Measurements from ENCODE around the gene ERC1. TPM values are rescaled to one million over a fixed set of nuclear protein-coding genes. Genes with fewer than 3 reads are reported as not detected.

The ERC1 gene
- polyA plus RNA-seq, 2 of the 4 experiments (the other 2 are of a cell fraction): 14.2 to 20.9 TPM

DNA sequence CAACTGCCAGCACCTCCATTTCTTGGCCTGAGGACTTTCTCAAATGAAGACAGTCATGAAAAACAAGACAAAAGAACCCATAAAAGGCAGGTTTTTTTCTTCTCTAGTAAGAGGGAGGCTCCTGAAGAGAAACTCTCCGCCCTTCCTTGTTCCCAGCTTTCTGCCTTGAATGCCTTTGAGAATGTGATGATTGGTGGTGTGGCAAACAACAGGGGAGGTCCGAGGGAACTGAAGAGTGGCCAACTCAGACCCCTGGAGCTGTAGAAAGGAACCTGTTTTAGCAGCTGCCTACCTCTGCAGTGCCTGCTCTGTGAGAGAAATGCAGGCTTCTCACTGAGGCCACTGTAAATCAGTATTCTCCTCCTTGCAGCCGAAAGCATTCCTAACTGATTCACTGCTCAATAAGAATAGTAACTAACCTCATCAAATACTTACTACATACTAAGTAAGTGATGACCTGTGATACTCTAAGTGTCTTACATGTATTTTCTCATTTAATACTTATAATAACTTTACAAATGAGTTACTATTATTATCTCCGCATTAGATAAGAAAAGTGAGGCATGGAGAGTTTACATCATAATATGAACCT, 16.7 kb upstream of the ERC1 start:
- H3K4me1 ChIP-seq: no peaks in the 10 kb centered on the region
- no peak overlapping the region for H3K4me2 ChIP-seq
- no peaks in the 10 kb centered on the region for H3K9me3 ChIP-seq
- ChIA-PET POLR2A (no interaction called here), CTCF (interaction anchor here (1.0 kb wide), 1 partner anchor 14 kb away, joined by 3 read pairs; no protein-coding TSS in a partner anchor)
- DNase-seq (ENCODE audit: low read depth in 1 of 2, low spot score in 1 of 2): no peak
- no peak overlapping the region for H3K4me3 ChIP-seq
- no peak overlapping the region for H3K27ac ChIP-seq
- no peak for FAIRE-seq
- ATAC-seq: no peak
- WGBS (ENCODE audit: missing lambda C conversion rate): 71% methylated on average over 4 of the region's 4 CpGs
- TF ChIP-seq PHF8 (IDR thresholded peaks at IDR 0.05; ENCODE audit: borderline replicate concordance, low read depth): no peak
- TF ChIP-seq POLR2AphosphoS2 (conservative IDR thresholded peaks at IDR 0.05; ENCODE audit: low read length): no peak
- no peak for TF ChIP-seq CBX8 (IDR thresholded peaks at IDR 0.05)
- TF ChIP-seq REST (IDR thresholded peaks at IDR 0.05): no peak
- no peak for TF ChIP-seq NPAS2 (CRISPR knock-in tag; IDR thresholded peaks at IDR 0.05; ENCODE audit: borderline replicate concordance)
- TF ChIP-seq CBX2 (IDR thresholded peaks at IDR 0.05; ENCODE audit: borderline replicate concordance, low read depth): no peak
- TF ChIP-seq SMC3 (IDR thresholded peaks at IDR 0.05): no peak
- no peak for TF ChIP-seq CEBPB (IDR thresholded peaks at IDR 0.05)
- no peak for TF ChIP-seq ESRRA (IDR thresholded peaks at IDR 0.05; ENCODE audit: borderline replicate concordance, low read length)
- TF ChIP-seq CHD2 (IDR thresholded peaks at IDR 0.05; ENCODE audit: low read length, partially characterized antibody): no peak

DNA sequence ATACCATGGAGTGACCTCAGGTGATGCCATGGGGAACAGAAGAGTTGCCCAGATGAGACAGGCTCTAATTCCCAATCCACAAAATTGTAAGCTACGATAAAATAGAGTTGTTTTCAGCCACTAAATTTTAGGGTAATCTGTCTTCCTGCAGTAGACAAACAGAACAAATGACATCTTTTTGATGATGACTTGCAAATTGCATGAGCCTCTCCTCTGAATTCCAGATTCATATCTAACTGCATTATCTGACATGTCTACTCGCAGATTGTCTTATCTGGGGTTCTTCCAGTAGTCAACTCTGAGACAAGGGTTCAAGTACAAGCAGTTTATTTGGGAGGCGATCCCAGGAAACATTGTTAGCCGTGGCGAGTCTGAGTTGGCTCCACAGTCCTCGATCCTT, 14.4 kb upstream of the ERC1 start:
- Histone ChIP-seq H3K9me3 (no peaks in the 10 kb centered on the region), H3K4me3 (no peak overlapping the region), H3K27ac (no peak overlapping the region), H3K4me2 (no peak overlapping the region), H3K4me1 (no peaks in the 10 kb centered on the region)
- FAIRE-seq (no peak), ATAC-seq (no peak), DNase-seq (ENCODE audit: low read depth in 1 of 2, low spot score in 1 of 2) (no peak)
- WGBS (ENCODE audit: missing lambda C conversion rate): 77% methylated on average over 6 of the region's 6 CpGs
- ChIA-PET POLR2A (no interaction called here), CTCF (no interaction called here)
- TF ChIP-seq NFE2L2 (conservative IDR thresholded peaks at IDR 0.05; ENCODE audit: low read length): peak; percentile 78
- no peak for TF ChIP-seq GATA3 (IDR thresholded peaks at IDR 0.05; ENCODE audit: borderline replicate concordance)
- no peak for TF ChIP-seq ZSCAN20 (CRISPR knock-in tag; IDR thresholded peaks at IDR 0.05)
- TF ChIP-seq ZNF302 (CRISPR knock-in tag; IDR thresholded peaks at IDR 0.05): no peak
- TF ChIP-seq HOXA7 (CRISPR knock-in tag; IDR thresholded peaks at IDR 0.05): no peak

DNA sequence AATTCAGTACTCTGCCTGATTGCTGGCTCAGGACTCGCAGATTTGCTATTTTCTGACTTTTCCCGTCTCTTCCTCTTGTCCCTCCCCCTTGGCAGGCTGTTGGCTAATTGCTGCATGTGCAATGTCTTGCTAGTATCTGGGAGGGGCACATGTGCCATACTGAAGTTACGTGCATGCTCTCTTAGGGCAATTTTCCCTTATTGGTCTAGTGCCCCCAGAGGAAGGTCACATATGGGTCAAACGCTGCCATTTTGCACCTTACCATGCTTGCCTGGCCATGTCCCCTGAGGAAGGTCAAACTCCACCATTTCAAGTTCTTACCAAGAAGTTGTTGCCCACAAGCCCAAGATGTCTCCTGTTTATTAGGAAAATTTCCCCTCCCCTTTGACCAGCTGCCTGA, 13.9 kb upstream of the ERC1 start:
- ChIA-PET POLR2A (no interaction called here), CTCF (interaction anchor here (0.6 kb wide), 1 partner anchor 470 kb away, joined by 5 read pairs; no protein-coding TSS in a partner anchor)
- H3K27ac ChIP-seq: no peak overlapping the region

GRCh38 chr12:979349-979748, 11.7 kb upstream of the ERC1 start:
- WGBS (ENCODE audit: missing lambda C conversion rate): 90% methylated on average over 5 of the region's 5 CpGs
- H3K4me1 ChIP-seq: no peaks in the 10 kb centered on the region
- ATAC-seq: no peak
- no peak overlapping the region for H3K27ac ChIP-seq
- H3K9me3 ChIP-seq: no peaks in the 10 kb centered on the region
- ChIA-PET POLR2A (no interaction called here), CTCF (interaction anchor here (1.3 kb wide), 1 partner anchor 114 kb away, joined by 3 read pairs; no protein-coding TSS in a partner anchor)
- no peak overlapping the region for H3K4me2 ChIP-seq
- TF ChIP-seq E2F6 (IDR thresholded peaks at IDR 0.05; ENCODE audit: borderline replicate concordance, low read depth): no peak
- no peak for TF ChIP-seq CHD4 (IDR thresholded peaks at IDR 0.05; ENCODE audit: borderline replicate concordance)
- no peak for TF ChIP-seq SMC3 (IDR thresholded peaks at IDR 0.05)
- TF ChIP-seq BHLHE40 (IDR thresholded peaks at IDR 0.05; ENCODE audit: low read depth, low read length): no peak
- no peak for TF ChIP-seq HES2 (IDR thresholded peaks at IDR 0.05)
- TF ChIP-seq, protein P1, sequence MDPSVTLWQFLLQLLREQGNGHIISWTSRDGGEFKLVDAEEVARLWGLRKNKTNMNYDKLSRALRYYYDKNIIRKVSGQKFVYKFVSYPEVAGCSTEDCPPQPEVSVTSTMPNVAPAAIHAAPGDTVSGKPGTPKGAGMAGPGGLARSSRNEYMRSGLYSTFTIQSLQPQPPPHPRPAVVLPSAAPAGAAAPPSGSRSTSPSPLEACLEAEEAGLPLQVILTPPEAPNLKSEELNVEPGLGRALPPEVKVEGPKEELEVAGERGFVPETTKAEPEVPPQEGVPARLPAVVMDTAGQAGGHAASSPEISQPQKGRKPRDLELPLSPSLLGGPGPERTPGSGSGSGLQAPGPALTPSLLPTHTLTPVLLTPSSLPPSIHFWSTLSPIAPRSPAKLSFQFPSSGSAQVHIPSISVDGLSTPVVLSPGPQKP (IDR thresholded peaks at IDR 0.05; ENCODE audit: low read depth, low read length): no peak
- no peak for TF ChIP-seq NPAS2 (CRISPR knock-in tag; IDR thresholded peaks at IDR 0.05; ENCODE audit: borderline replicate concordance)
- TF ChIP-seq HOXA7 (CRISPR knock-in tag; IDR thresholded peaks at IDR 0.05): no peak
- FAIRE-seq: no peak
- DNase-seq (ENCODE audit: low read depth in 1 of 2, low spot score in 1 of 2): no peak
- no peak overlapping the region for H3K4me3 ChIP-seq

More for the DNA sequence above, 13.9 kb upstream of the ERC1 start:
- TF ChIP-seq MAFK (IDR thresholded peaks at IDR 0.05; ENCODE audit: partially characterized antibody): no peak
- peak; percentile 37; the same call in 1 of the 2 replicates for TF ChIP-seq EHMT2 (IDR thresholded peaks at IDR 0.05; ENCODE audit: low read depth)
- no peak for TF ChIP-seq FOXS1 (CRISPR knock-in tag; IDR thresholded peaks at IDR 0.05)
- TF ChIP-seq TFCP2L1 (CRISPR knock-in tag; IDR thresholded peaks at IDR 0.05): no peak
- Histone ChIP-seq H3K9me3 (no peaks in the 10 kb centered on the region), H3K4me2 (no peak overlapping the region), H3K4me1 (no peaks in the 10 kb centered on the region), H3K4me3 (no peak overlapping the region)
- WGBS (ENCODE audit: missing lambda C conversion rate): 96% methylated on average over 4 of the region's 4 CpGs
- FAIRE-seq (no peak), ATAC-seq (no peak), DNase-seq (ENCODE audit: low read depth in 1 of 2, low spot score in 1 of 2) (no peak)
